K562 (cell line): ENCODE results near the gene ASCC1. TPM values are rescaled to one million over a fixed set of nuclear protein-coding genes. Genes with fewer than 3 reads are reported as not detected.
A peak's percentile ranks its signal among the peaks of the same experiment; 100 is the strongest.

Experiments used
- ARID1B ChIP-seq: fragments of 450-650 bp; IDR thresholded peaks from 2 replicates; pipeline ENCODE4 v1.6.1; 2016; ENCODE audit warnings: antibody characterized with exemption, mild to moderate bottlenecking, inconsistent platforms
- CBFA2T3 ChIP-seq: fragments of 450-650 bp; IDR thresholded peaks from 2 replicates; pipeline ENCODE4 v1.6.1; 2017
- CBX5 ChIP-seq: IDR thresholded peaks from 2 replicates; pipeline ENCODE4 v1.6.1; 2014; ENCODE audit warnings: low read depth, borderline replicate concordance
- CHD4 ChIP-seq: fragments of 200-600 bp; sonication (generic); IDR thresholded peaks from 3 replicates; pipeline ENCODE4 v1.6.1; 2012; ENCODE audit warnings: low read depth, mild to moderate bottlenecking, mixed read lengths, low read length, inconsistent platforms; ENCODE audit not compliant: insufficient read depth, insufficient replicate concordance, poor library complexity, severe bottlenecking
- COPS2 ChIP-seq: fragments of 450-650 bp; conservative IDR thresholded peaks from 2 replicates; pipeline ENCODE4 v1.6.1; 2016; ENCODE audit warnings: mild to moderate bottlenecking, moderate library complexity
- DNMT1 ChIP-seq: fragments of 450-650 bp; IDR thresholded peaks from 2 replicates; pipeline ENCODE4 v1.6.1; 2016; ENCODE audit warnings: antibody characterized with exemption, mild to moderate bottlenecking
- ELF1 ChIP-seq: fragments of 200-800 bp; sonication (Bioruptor generic); IDR thresholded peaks from 2 replicates; pipeline ENCODE4 v1.6.1; 2016; ENCODE audit warnings: missing genetic modification characterization, missing compliant biosample characterization
- FIP1L1 ChIP-seq: fragments of 200-400 bp; formaldehyde crosslinking; IDR thresholded peaks from 2 replicates; pipeline ENCODE4 v1.6.1; 2018; ENCODE audit warnings: mild to moderate bottlenecking, low read depth, low read length; ENCODE audit not compliant: poor library complexity, severe bottlenecking
- FOS ChIP-seq: IDR thresholded peaks from 3 replicates; pipeline ENCODE4 v1.6.1; 2011; ENCODE audit not compliant: insufficient read length; ENCODE audit errors: extremely low read depth
- HDAC3 ChIP-seq: fragments of 450-650 bp; IDR thresholded peaks from 2 replicates; pipeline ENCODE4 v1.6.1; 2018; ENCODE audit warnings: borderline replicate concordance, mild to moderate bottlenecking, moderate library complexity; ENCODE audit not compliant: partially characterized antibody
- MNT ChIP-seq, 2 experiments: fragments of 450-650 bp; conservative IDR thresholded peaks; 2 replicates each; pipeline ENCODE4 v1.6.1; 2017; ENCODE audit warnings: mild to moderate bottlenecking in 2 of 2, moderate library complexity in 2 of 2
- MYNN ChIP-seq, 2 experiments: sonication (generic); formaldehyde crosslinking in 1 of 2; IDR thresholded peaks; 2 replicates each; pipeline versions ENCODE4 v1.5.0 to v1.6.1; 2016 to 2020; ENCODE audit warnings: antibody characterized with exemption in 1 of 2, missing genetic modification reagents in 1 of 2
- NFE2 ChIP-seq: IDR thresholded peaks from 2 replicates; pipeline ENCODE4 v1.6.1; 2014; ENCODE audit warnings: antibody characterized with exemption, low read depth
- NFIC ChIP-seq: fragments of 450-650 bp; IDR thresholded peaks from 2 replicates; pipeline ENCODE4 v1.6.1; 2017; ENCODE audit warnings: mild to moderate bottlenecking, inconsistent platforms
- NONO ChIP-seq, 2 experiments: fragments of 200-400 bp in 1 of 2; fragments of 450-650 bp in 1 of 2; formaldehyde crosslinking in 1 of 2; IDR thresholded peaks; 2 replicates each; pipeline ENCODE4 v1.6.1; 2017; ENCODE audit warnings: low read depth in 2 of 2, mild to moderate bottlenecking in 2 of 2, moderate library complexity in 2 of 2, low read length in 1 of 2
- PREB ChIP-seq: sonication (generic); formaldehyde crosslinking; IDR thresholded peaks from 2 replicates; pipeline ENCODE4 v1.8.1; 2023; ENCODE audit warnings: mild to moderate bottlenecking, missing genetic modification reagents
- RBM25 ChIP-seq: fragments of 200-400 bp; formaldehyde crosslinking; IDR thresholded peaks from 2 replicates; pipeline ENCODE4 v1.6.1; 2018; ENCODE audit warnings: low read length, low read depth, moderate library complexity; ENCODE audit not compliant: severe bottlenecking
- SMARCE1 ChIP-seq: fragments of 450-650 bp; IDR thresholded peaks from 2 replicates; pipeline ENCODE4 v1.7.1; 2016; ENCODE audit warnings: mild to moderate bottlenecking
- U2AF1 ChIP-seq: fragments of 200-400 bp; formaldehyde crosslinking; optimal IDR thresholded peaks from 2 replicates; pipeline ENCODE3; 2017; ENCODE audit warnings: mild to moderate bottlenecking, low read depth, low read length, moderate library complexity
- ZNF57 ChIP-seq: fragments of 450-650 bp; formaldehyde crosslinking; IDR thresholded peaks from 2 replicates; pipeline ENCODE4 v1.4.0; 2020; ENCODE audit warnings: mild to moderate bottlenecking, moderate library complexity
- polyA plus RNA-seq, 8 experiments: library from polyadenylated mRNA; depleted of rRNA in 4 of 8; stranded (reverse) in 5 of 8; unstranded in 3 of 8; fragments of >200 nt; fragmentation: Nextera tagmentation in 2 of 8; fragmentation: Illumina TruSeq in 1 of 8; extraction: Ambion mirVana in 2 of 8; extraction: Trizol in 1 of 8; gene quantifications; 2 replicates each; pipeline versions ENCODE4 v1.2.1 to v1.2.3, GENCODE V29; 2011 to 2014; ENCODE audit warnings: inconsistent platforms in 1 of 8, missing spikeins in 1 of 8
- total RNA-seq, 7 experiments: library from RNA; depleted of rRNA in 6 of 7; stranded (reverse); fragments of >200 nt in 6 of 7; fragmentation: Illumina TruSeq in 2 of 7; extraction: Trizol in 2 of 7; gene quantifications; 2 replicates each; pipeline versions ENCODE4 v1.2.1 to v1.2.3, GENCODE V29; 2011 to 2021; ENCODE audit warnings: low replicate concordance in 1 of 7
- TF ChIP-seq, protein P1 (sequence below): sonication (generic); formaldehyde crosslinking; IDR thresholded peaks from 2 replicates; pipeline ENCODE4 v1.8.1; 2022; ENCODE audit warnings: missing genetic modification reagents
- TF ChIP-seq, protein P2 (sequence below): IDR thresholded peaks from 2 replicates; pipeline ENCODE4 v1.6.1; 2011; ENCODE audit warnings: borderline replicate concordance, low read depth, mild to moderate bottlenecking, moderate library complexity, low read length; ENCODE audit not compliant: insufficient read depth, poor library complexity, severe bottlenecking

Gene ASCC1
- total and polyA plus RNA-seq, 9 of the 15 experiments (the other 6 are each of a cell fraction or from before 2014, with no cell fraction given): 31.7 to 73.3 (median 52.8) TPM

DNA sequence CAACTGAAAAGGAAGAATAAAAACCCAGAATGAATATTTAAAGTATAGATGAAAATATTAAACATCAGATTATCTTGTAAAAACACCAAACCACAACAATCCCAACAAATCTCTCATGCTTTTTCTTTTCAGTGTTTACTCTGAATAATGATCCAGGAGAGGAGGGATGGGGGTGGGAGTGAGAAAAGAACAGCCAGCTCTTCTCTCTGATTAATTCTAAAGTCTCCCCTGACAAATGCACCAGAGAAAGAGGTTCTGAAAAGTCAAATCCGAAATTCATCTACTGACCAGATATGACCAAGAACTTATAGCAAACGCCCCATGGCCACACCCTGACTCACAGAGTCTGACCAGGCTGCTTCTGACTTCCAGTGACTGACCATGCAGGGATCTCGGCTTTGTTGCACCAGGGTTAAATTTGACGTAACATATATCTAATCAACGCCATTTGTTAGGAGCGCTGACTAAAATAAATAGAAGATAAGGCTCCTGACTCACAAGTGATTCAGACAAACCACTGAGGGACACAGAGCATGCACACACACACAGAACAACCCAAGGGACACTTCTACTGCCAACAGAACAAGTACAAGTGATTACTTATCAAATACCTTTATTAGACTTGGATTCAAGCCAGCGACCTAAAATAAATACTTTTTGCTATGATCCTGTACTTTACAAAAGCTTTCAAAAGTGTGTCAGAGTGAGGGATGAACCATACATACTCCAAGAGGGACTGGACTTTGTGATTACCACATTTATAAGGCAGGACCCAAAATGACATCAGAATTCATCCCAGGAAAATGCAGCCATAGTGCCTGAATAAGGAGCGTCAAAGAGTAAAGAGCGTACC lies 118.4 kb downstream of the ASCC1 start (continued):
- peak in 1 of 2 experiments; percentile 53; a peak in 2 of 4 replicates for TF ChIP-seq MNT (conservative IDR thresholded peaks at IDR 0.05)
- TF ChIP-seq PREB (CRISPR knock-in tag): no peak
- TF ChIP-seq FOS: peak; percentile 79
- no peak for TF ChIP-seq CHD4
- no peak for TF ChIP-seq COPS2
- TF ChIP-seq RBM25: no peak
- TF ChIP-seq, protein P1, sequence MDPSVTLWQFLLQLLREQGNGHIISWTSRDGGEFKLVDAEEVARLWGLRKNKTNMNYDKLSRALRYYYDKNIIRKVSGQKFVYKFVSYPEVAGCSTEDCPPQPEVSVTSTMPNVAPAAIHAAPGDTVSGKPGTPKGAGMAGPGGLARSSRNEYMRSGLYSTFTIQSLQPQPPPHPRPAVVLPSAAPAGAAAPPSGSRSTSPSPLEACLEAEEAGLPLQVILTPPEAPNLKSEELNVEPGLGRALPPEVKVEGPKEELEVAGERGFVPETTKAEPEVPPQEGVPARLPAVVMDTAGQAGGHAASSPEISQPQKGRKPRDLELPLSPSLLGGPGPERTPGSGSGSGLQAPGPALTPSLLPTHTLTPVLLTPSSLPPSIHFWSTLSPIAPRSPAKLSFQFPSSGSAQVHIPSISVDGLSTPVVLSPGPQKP: no peak
- TF ChIP-seq, protein P2, sequence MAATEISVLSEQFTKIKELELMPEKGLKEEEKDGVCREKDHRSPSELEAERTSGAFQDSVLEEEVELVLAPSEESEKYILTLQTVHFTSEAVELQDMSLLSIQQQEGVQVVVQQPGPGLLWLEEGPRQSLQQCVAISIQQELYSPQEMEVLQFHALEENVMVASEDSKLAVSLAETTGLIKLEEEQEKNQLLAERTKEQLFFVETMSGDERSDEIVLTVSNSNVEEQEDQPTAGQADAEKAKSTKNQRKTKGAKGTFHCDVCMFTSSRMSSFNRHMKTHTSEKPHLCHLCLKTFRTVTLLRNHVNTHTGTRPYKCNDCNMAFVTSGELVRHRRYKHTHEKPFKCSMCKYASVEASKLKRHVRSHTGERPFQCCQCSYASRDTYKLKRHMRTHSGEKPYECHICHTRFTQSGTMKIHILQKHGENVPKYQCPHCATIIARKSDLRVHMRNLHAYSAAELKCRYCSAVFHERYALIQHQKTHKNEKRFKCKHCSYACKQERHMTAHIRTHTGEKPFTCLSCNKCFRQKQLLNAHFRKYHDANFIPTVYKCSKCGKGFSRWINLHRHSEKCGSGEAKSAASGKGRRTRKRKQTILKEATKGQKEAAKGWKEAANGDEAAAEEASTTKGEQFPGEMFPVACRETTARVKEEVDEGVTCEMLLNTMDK: no peak
- peak; percentile 80 for TF ChIP-seq NFIC
- TF ChIP-seq ZNF57: no peak
- peak; percentile 95 for TF ChIP-seq SMARCE1
- TF ChIP-seq ELF1 (tag): no peak
- no peak for TF ChIP-seq NONO (IDR thresholded peaks at IDR 0.05; ENCODE audit: low read depth in 2 of 2, low read length in 1 of 2)
- no peak for TF ChIP-seq MYNN (IDR thresholded peaks at IDR 0.05)
- TF ChIP-seq MYNN (CRISPR knock-in tag; IDR thresholded peaks at IDR 0.05): no peak
- no peak for TF ChIP-seq U2AF1
- peak; percentile 36 for TF ChIP-seq HDAC3
- TF ChIP-seq DNMT1: no peak
- TF ChIP-seq ARID1B: peak; percentile 91
- peak; percentile 45; the same call in 1 of the 2 replicates for TF ChIP-seq NFE2
- TF ChIP-seq FIP1L1: no peak
- peak; percentile 52 for TF ChIP-seq CBFA2T3
- no peak for TF ChIP-seq CBX5
